Smooth muscle cell (in vitro differentiated cells): ENCODE results near the gene COL21A1. TPM values are rescaled to one million over a fixed set of nuclear protein-coding genes. Genes with fewer than 3 reads are reported as not detected.

Experiments used
- DNase-seq: peaks from one replicate; lab custom pipeline; 2025; ENCODE audit not compliant: unreplicated experiment; lab: John Stamatoyannopoulos, UW
- H2AFZ ChIP-seq: fragments of 200-600 bp; sonication (generic); 2 replicates; pipeline ENCODE4 v1.6.0; 2016; ENCODE audit warnings: antibody characterized with exemption, low read depth, mild to moderate bottlenecking
- H3F3A ChIP-seq: fragments of 200-600 bp; sonication (generic); 2 replicates; pipeline ENCODE4 v1.6.0; 2017; ENCODE audit warnings: antibody characterized with exemption, low read depth
- H3K27ac ChIP-seq: fragments of 200-600 bp; sonication (generic); 2 replicates; pipeline ENCODE4 v1.5.1; 2016; ENCODE audit warnings: low read depth, mild to moderate bottlenecking
- H3K27me3 ChIP-seq: fragments of 200-600 bp; sonication (generic); 2 replicates; pipeline ENCODE4 v1.6.1; 2016; ENCODE audit warnings: low read depth, mild to moderate bottlenecking
- H3K36me3 ChIP-seq: fragments of 200-600 bp; sonication (generic); 2 replicates; pipeline ENCODE4 v1.5.1; 2016; ENCODE audit warnings: low read depth
- H3K4me1 ChIP-seq: fragments of 200-600 bp; sonication (generic); 2 replicates; pipeline ENCODE4 v1.5.1; 2016; ENCODE audit warnings: low read depth
- H3K4me2 ChIP-seq: fragments of 200-600 bp; sonication (generic); 2 replicates; pipeline ENCODE4 v1.6.0; 2016; ENCODE audit warnings: mild to moderate bottlenecking
- H3K4me3 ChIP-seq: fragments of 200-600 bp; sonication (generic); 2 replicates; pipeline ENCODE4 v1.5.1; 2016; ENCODE audit warnings: mild to moderate bottlenecking
- H3K79me2 ChIP-seq: fragments of 200-600 bp; sonication (generic); 2 replicates; pipeline ENCODE4 v1.6.0; 2016; ENCODE audit warnings: low read depth, mild to moderate bottlenecking
- H3K9ac ChIP-seq: fragments of 200-600 bp; sonication (generic); 2 replicates; pipeline ENCODE4 v1.6.0; 2016; ENCODE audit warnings: low read depth
- H3K9me3 ChIP-seq: fragments of 200-600 bp; sonication (generic); replicated peaks from 2 replicates; pipeline ENCODE4 v1.5.1; 2016; ENCODE audit warnings: low read depth
- H4K20me1 ChIP-seq: fragments of 200-600 bp; sonication (generic); 2 replicates; pipeline ENCODE4 v1.6.0; 2016; ENCODE audit warnings: low read depth
- WGBS: methylation state at CpG from one replicate; pipeline ENCODE4 v1.1.7; 2016; ENCODE audit warnings: low lambda C conversion rate; 5-methylcytosine and 5-hydroxymethylcytosine counted together
- polyA plus RNA-seq: library from polyadenylated mRNA; unstranded; fragments of >200 nt; fragmentation: Nextera tagmentation; extraction: Ambion mirVana; gene quantifications from 2 replicates; pipeline ENCODE4 v1.2.1, GENCODE V29; 2016
- total RNA-seq: library from RNA; depleted of rRNA; stranded (reverse); fragments of >200 nt; gene quantifications from 2 replicates; pipeline ENCODE4 v1.2.3, GENCODE V29; 2014
- TF ChIP-seq, protein P1 (sequence below): fragments of 200-600 bp; sonication (generic); IDR thresholded peaks from 2 replicates; pipeline ENCODE4 v1.5.1; 2017; ENCODE audit warnings: borderline replicate concordance, mild to moderate bottlenecking, antibody characterized with exemption; ENCODE audit not compliant: insufficient read depth, poor library complexity, severe bottlenecking

COL21A1 gene
- total and polyA plus RNA-seq, 2 experiments from 2014 or later = 5.8 to 8.2 TPM

DNA sequence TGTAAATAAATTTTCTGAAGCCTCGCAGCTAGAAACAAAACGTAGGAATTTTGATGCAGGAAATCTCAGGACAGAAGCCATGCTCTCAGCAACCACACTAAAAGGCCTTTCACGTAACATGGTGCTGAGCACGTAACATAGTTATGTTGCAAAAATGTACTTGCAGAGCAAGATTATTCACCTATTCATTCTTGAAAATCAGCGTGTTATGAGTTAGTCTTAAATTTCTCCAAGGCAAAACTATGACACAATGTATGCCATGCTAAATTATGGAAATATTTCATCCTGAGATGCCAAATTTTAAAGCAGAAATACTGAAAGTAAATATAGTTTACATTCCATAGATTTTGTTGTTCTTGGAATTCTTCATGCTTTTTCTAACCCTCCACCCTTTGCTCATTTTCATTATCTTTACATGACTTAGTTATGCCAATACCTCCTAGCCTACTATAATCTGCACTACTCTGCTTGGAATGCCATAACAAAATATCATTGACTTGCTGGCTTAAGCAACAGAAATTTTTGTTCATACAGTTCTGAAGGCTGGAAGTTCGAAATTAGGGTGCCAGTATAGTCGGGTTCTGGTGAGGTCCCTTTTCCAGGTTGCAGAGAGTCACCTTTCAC is 192.2 kb downstream of the COL21A1 start:
- no peak overlapping the region for H3K9ac ChIP-seq
- no peak for DNase-seq
- no peaks in the 10 kb centered on the region for H3K27me3 ChIP-seq
- 52% methylated on average over 7 of the region's 7 CpGs for WGBS
- no peaks in the 10 kb centered on the region for H3K79me2 ChIP-seq
- H4K20me1 ChIP-seq = no peaks in the 10 kb centered on the region
- H3F3A ChIP-seq = peaks cover 5% of the 10 kb centered on the region
- H3K4me1 ChIP-seq = peaks cover 4% of the 10 kb centered on the region
- peak overlapping the region; percentile 59 for H3K4me2 ChIP-seq
- no peak overlapping the region for H3K4me3 ChIP-seq
- H3K36me3 ChIP-seq = no peaks in the 10 kb centered on the region
- peak overlapping the region; percentile 26 for H3K27ac ChIP-seq
- peak overlapping the region; percentile 29 for H2AFZ ChIP-seq
- TF ChIP-seq, protein P1, sequence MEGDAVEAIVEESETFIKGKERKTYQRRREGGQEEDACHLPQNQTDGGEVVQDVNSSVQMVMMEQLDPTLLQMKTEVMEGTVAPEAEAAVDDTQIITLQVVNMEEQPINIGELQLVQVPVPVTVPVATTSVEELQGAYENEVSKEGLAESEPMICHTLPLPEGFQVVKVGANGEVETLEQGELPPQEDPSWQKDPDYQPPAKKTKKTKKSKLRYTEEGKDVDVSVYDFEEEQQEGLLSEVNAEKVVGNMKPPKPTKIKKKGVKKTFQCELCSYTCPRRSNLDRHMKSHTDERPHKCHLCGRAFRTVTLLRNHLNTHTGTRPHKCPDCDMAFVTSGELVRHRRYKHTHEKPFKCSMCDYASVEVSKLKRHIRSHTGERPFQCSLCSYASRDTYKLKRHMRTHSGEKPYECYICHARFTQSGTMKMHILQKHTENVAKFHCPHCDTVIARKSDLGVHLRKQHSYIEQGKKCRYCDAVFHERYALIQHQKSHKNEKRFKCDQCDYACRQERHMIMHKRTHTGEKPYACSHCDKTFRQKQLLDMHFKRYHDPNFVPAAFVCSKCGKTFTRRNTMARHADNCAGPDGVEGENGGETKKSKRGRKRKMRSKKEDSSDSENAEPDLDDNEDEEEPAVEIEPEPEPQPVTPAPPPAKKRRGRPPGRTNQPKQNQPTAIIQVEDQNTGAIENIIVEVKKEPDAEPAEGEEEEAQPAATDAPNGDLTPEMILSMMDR = no peak
- H3K9me3 ChIP-seq = no peaks in the 10 kb centered on the region

GRCh38 chr6:56051202-56051598 is 196.2 kb downstream of the COL21A1 start:
- H3K27ac ChIP-seq = peak overlapping the region; percentile 32
- H3K4me3 ChIP-seq = no peak overlapping the region
- TF ChIP-seq, protein P1 = no peak
- H3K4me1 ChIP-seq = peaks cover 16% of the 10 kb centered on the region
- no peaks in the 10 kb centered on the region for H3K27me3 ChIP-seq
- H3K79me2 ChIP-seq = no peaks in the 10 kb centered on the region
- H4K20me1 ChIP-seq = no peaks in the 10 kb centered on the region
- H2AFZ ChIP-seq = no peak overlapping the region
- no peaks in the 10 kb centered on the region for H3K36me3 ChIP-seq
- H3K9ac ChIP-seq = no peak overlapping the region
- no peaks in the 10 kb centered on the region for H3K9me3 ChIP-seq
- peak overlapping the region; percentile 53 for H3K4me2 ChIP-seq
- peaks cover 11% of the 10 kb centered on the region for H3F3A ChIP-seq
- no peak for DNase-seq

DNA sequence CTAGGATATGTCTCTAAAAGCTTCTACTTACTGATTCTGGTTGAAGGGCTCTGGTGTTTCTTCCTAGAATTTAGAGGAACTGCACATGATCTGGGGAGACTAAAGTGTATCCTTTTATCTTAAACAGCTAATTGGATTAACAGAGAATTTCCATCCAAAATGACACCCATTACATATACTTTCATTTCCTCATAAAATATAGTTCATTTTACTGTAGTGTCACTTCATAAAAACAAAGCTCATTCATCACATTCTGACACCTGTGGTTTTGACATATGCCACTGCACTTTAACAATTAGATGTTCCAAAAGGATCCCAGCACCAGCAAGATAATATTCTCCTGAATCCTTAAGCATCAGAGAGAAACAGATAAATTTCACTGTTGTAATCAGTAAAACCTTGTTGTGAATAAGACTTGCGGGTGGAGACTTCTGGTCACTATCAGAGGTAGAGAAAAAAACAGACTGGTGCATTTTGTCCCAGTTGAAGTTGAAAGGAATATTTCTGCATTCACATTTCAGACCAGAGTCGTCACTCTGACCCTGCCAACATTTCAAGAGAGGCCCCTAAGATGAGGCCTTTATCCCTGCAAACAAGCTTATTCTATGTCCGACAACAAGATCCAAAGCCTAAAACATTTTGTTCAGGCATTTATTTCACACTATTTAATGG is 196.7 kb downstream of the COL21A1 start:
- Histone ChIP-seq H3K27ac (peak overlapping the region; percentile 32), H2AFZ (peak overlapping the region; percentile 10), H3K4me1 (peaks cover 16% of the 10 kb centered on the region), H3K4me2 (peak overlapping the region; percentile 53), H3F3A (peaks cover 11% of the 10 kb centered on the region), H4K20me1 (no peaks in the 10 kb centered on the region), H3K4me3 (no peak overlapping the region), H3K9ac (no peak overlapping the region), H3K36me3 (no peaks in the 10 kb centered on the region), H3K79me2 (no peaks in the 10 kb centered on the region), H3K27me3 (no peaks in the 10 kb centered on the region), H3K9me3 (no peaks in the 10 kb centered on the region)
- DNase-seq = no peak
- TF ChIP-seq, protein P1 = no peak
- 27% methylated on average over 3 of the region's 3 CpGs for WGBS
